RWPE1 (cell line): Measurements from ENCODE around the gene KCNJ15.

Experiments used
- CTCF ChIA-PET: fragments of 350-600 bp; sonication (Branson Sonifier 250); formaldehyde crosslinking; extraction: SDS; loops from one replicate; lab custom pipeline; 2021; lab: Yijun Ruan, JAX
- POLR2A ChIA-PET: fragments of 400-600 bp; formaldehyde crosslinking; extraction: SDS; loops from one replicate; lab custom pipeline; 2020; ENCODE audit warnings: antibody characterized with exemption; ENCODE audit not compliant: low non-redundant PET; lab: Yijun Ruan, JAX
- DNase-seq: peaks from one replicate; pipeline ENCODE4 v3.0.0; 2012; ENCODE audit warnings: low spot score
- H3K27ac ChIP-seq: fragments of 450-650 bp; 2 replicates; pipeline ENCODE4 v1.5.1; 2017
- CTCF ChIP-seq: fragments of 450-650 bp; conservative IDR thresholded peaks from 2 replicates; pipeline ENCODE4 v1.5.1; 2017; ENCODE audit warnings: low read depth, mild to moderate bottlenecking

The KCNJ15 gene

GRCh38 chr21:38355353-38355752 lies 98.6 kb downstream of the KCNJ15 start:
- ChIA-PET POLR2A (no interaction called here), CTCF (interaction anchor here (0.5 to 3.3 kb wide), 13 partner anchors 159 to 783 kb away, joined by 3 to 25 read pairs (median 3); no protein-coding TSS in a partner anchor)
- H3K27ac ChIP-seq = peak overlapping the region; percentile 16; the same call in 1 of the 2 replicates
- TF ChIP-seq CTCF = no peak
- no peak for DNase-seq

GRCh38 chr21:38355992-38356781 lies 99.4 kb downstream of the KCNJ15 start:
- peak overlapping the region; percentile 16; the same call in 1 of the 2 replicates for H3K27ac ChIP-seq
- CTCF ChIA-PET = interaction anchor here (0.5 to 3.3 kb wide), 23 partner anchors 10 to 1305 kb away, joined by 3 to 25 read pairs (median 3); no protein-coding TSS in a partner anchor
- peak; percentile 83 for DNase-seq
- POLR2A ChIA-PET = no interaction called here
- peak; percentile 96 for TF ChIP-seq CTCF
